Right renal pelvis (tissue), 4 donors: ENCODE results near the gene CFAP65. TPM values are rescaled to one million over a fixed set of nuclear protein-coding genes. Genes with fewer than 3 reads are reported as not detected.

Experiments used
- DNase-seq, 4 donors: peaks; one replicate each; pipeline ENCODE4 v3.0.0-alpha.2; 2013; ENCODE audit warnings: low read depth in 4 of 4, low spot score in 3 of 4, missing footprints in 1 of 4
- polyA plus RNA-seq, 4 donors: library from polyadenylated mRNA; unstranded; fragments of 120-200 nt; gene quantifications; one replicate each; pipeline ENCODE4 v1.2.1, GENCODE V29; 2013; ENCODE audit not compliant: insufficient read length in 4 of 4

Gene CFAP65, protein sequence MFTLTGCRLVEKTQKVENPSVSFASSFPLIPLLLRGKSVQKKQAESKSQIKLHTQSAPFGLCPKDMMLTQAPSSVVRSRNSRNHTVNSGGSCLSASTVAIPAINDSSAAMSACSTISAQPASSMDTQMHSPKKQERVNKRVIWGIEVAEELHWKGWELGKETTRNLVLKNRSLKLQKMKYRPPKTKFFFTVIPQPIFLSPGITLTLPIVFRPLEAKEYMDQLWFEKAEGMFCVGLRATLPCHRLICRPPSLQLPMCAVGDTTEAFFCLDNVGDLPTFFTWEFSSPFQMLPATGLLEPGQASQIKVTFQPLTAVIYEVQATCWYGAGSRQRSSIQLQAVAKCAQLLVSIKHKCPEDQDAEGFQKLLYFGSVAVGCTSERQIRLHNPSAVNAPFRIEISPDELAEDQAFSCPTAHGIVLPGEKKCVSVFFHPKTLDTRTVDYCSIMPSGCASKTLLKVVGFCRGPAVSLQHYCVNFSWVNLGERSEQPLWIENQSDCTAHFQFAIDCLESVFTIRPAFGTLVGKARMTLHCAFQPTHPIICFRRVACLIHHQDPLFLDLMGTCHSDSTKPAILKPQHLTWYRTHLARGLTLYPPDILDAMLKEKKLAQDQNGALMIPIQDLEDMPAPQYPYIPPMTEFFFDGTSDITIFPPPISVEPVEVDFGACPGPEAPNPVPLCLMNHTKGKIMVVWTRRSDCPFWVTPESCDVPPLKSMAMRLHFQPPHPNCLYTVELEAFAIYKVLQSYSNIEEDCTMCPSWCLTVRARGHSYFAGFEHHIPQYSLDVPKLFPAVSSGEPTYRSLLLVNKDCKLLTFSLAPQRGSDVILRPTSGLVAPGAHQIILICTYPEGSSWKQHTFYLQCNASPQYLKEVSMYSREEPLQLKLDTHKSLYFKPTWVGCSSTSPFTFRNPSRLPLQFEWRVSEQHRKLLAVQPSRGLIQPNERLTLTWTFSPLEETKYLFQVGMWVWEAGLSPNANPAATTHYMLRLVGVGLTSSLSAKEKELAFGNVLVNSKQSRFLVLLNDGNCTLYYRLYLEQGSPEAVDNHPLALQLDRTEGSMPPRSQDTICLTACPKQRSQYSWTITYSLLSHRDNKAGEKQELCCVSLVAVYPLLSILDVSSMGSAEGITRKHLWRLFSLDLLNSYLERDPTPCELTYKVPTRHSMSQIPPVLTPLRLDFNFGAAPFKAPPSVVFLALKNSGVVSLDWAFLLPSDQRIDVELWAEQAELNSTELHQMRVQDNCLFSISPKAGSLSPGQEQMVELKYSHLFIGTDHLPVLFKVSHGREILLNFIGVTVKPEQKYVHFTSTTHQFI (N-terminal part only)
- under 1 TPM; 0.19 to 0.41 (median 0.25) TPM for polyA plus RNA-seq

GRCh38 chr2:219041252-219041651 is at the start of gene CFAP65:
Gene CFAP65 (minus strand): TSS chr2:219041516. CDS start chr2:219039048, 2,468 bp downstream.
- no peak for DNase-seq

- no peak for DNase-seq
These were observed 49.4 kb upstream of the CFAP65 start for GRCh38 chr2:219090436-219091299.

GRCh38 chr2:219089330-219089729 is 48.0 kb upstream of the CFAP65 start:
- DNase-seq = no peak

DNA sequence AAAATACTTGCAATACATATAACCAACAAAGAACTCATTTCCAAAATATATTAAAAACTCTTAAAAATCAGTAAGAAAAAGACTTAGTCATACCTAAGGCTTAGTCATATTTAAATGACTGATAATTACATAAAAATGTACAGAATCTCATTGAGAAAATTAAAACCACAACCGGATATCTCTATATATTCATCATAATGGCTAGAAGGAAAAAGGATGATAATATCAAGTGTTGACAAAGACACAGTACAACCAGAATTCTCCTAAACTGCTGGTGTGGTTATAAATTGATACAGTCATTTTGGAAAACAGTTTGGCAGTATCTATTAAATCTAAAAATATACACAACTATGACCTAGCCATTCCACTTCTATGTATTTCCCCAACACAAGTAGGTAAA is 46.5 kb upstream of the CFAP65 start:
- no peak for DNase-seq

GRCh38 chr2:219087361-219087760 is 46.0 kb upstream of the CFAP65 start:
- DNase-seq = no peak

- no peak for DNase-seq
These were observed 44.9 kb upstream of the CFAP65 start for GRCh38 chr2:219086196-219086595.

DNA sequence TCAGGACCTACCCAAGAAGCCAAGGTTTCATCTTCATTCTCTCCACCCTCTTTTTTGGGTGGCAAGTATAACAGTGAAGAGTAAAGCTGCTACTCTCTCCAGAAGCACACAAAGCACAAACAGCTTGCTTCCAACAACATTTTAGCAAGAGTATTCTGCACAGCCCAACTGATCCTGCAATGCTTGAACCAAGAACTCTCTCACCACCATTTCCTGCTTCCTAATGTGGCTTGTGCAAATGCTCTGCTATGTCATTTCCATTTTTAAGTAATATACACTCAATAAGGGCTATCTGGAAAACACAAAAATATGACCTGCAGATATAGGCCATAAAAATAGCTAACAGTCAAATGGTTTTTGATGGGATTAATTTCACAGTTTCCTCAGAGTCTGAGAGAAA is 43.5 kb upstream of the CFAP65 start:
- no peak for DNase-seq

DNA sequence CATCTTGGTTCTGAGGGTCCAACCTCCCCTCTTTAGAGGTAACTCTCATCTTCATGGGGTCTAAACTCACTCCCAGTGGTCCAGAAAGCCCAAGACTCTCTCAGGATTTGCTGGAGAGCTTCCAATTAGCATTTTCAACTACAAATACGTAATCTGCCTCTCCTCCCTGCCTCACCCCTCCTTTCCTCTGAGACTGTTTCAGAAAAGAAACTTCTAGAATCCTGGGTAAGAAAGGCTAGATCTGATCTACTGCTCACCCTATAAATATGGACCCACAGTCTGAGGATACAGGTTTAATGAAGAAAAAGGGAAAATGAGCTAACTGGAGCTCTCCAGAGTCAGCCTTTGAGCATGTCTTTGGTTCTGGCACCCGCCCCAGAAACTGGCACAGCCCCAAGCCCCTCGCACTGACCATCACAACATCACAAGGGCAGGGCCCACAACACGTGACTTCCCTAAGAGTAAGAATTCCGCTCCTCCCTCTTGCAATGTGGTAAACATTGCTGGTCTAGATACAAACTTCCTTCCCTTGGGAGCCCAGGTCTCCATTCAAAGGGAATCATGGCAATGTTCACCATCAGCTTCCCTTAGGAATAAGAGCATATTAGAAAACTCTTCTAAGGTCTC is 41.1 kb upstream of the CFAP65 start:
- no peak for DNase-seq

GRCh38 chr2:219081701-219082331 is 40.5 kb upstream of the CFAP65 start:
- DNase-seq = no peak

- DNase-seq = no peak
These were observed 39.8 kb upstream of the CFAP65 start for GRCh38 chr2:219081096-219081495.

- no peak for DNase-seq
These were observed 38.1 kb upstream of the CFAP65 start for GRCh38 chr2:219079417-219079816.

DNA sequence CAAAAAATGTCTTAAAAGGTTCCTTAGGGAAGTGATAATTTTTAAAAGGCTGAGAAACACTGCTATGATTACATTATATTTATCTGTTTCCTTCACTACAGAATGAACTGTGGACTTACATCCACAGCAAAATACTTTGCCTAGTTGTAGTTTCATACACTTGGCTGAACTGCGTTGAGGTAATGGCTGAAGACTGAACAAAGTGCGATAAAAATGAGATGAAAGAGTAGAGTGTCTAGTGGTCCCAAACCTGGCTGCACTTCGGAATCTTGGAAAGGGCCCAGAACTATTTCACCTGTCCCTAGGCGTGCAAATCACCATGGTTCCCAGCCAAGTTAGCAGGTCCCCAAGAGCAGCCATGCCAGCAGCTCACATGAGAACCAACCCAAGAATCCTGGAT is 37.6 kb upstream of the CFAP65 start:
- no peak for DNase-seq

DNA sequence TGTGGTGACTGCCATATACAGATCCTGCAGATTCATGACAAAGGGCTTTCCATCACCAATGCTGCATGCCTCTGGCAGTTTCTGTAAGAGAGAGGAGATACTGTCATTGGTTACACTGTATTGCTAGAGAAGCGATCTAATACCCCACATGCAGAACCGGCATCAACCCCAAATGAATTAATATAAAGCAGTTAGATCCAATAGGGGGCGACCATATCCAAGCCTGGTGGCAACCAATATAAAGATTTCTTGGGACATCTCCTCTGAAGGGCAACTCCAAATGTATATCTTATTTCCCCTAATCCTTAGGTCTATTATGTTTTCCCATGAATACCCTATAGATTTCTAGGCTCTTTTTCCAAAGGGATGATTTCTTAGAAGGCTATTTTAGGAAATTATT is 36.8 kb upstream of the CFAP65 start:
- DNase-seq = no peak

DNA sequence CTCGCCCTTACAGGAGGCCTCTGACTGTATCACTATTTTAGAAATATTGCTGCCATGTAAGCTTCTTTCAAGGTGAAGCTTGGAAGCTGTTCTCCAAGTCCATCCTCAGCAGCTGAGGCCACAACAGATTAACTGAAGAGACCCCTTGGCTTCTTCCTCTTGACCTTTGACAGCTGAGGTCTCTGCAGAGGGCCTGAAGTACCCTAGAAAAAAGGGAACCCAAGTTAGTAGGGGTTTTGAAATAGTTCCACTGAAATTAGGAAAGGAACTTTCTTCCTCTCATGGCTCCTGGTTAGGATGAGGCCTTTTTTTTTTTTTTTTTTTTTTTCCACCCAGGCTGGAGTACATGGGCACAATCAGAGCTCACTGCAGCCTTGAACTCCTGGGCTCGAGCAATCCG is 34.9 kb upstream of the CFAP65 start:
- no peak for DNase-seq

- DNase-seq = peak in 3 of 4 donors; percentile 41 to 54 (median 47)
These were observed 32.3 kb upstream of the CFAP65 start for GRCh38 chr2:219073413-219074129.

GRCh38 chr2:219072741-219073250 is 31.5 kb upstream of the CFAP65 start:
- DNase-seq = no peak

- DNase-seq = no peak
These were observed 30.0 kb upstream of the CFAP65 start for GRCh38 chr2:219071131-219071816.
